Activated CD4-positive, alpha-beta T cell treated with anti-CD3 and anti-CD28 coated beads, Interleukin-2, amount 50 U/mL, for 4 hours (primary cell): ENCODE measurements around the gene LYPD6B.

Source experiments
- DNase-seq, 2 experiments: peaks; one replicate each; pipeline ENCODE4 v3.0.0-alpha.2; 2020

The LYPD6B gene

DNA sequence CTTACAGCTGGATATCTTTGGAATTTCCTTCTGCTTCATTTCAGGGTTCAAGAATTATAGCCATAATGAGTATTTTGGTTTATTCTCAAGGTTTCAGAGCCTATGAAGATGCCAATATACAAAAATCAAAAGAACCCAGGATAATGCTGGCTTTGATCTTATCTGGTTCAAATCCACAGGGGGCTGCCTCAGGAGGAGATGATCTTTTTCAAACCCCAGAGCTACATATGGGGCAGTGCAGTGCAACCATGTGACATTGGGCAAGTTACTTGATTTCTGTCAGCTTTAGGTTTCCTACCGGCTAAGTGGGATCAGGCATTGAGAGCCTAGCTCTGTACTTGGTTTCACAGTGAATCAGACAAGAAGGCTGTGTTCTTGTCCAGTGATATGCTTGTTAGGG, 23.0 kb upstream of the LYPD6B start:
- no peak for DNase-seq

DNA sequence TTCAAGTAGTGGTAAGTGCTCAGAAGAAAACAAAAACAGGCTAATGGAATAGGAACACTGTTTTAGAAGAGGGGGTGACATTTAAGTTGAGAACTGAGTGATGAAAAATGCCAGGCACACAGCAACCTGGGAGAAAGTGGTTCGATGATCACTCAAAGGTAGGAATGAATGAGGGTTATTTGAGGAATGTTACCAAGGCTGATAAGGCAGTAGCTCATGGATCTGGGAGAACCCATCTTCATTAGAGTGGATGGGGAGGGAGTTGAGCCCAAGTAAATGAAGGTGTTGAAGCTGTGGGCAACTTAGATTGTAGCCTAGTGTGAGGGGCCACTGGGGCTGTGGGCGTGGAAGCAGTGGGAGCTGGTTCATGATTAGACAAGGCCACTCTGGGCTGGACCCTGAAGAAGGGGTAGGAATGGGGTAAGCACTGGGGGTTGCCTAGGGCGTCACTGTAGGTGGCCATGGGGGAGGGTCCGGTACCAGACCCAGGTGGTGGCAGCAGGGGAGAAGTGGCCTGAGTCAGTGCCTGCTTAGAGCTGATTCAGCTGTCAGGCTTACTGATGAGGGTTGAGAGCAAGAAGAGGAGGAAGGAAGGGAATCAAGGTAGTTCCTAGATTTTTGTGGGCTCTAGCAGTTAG, 22.5 kb upstream of the LYPD6B start:
- no peak for DNase-seq

DNA sequence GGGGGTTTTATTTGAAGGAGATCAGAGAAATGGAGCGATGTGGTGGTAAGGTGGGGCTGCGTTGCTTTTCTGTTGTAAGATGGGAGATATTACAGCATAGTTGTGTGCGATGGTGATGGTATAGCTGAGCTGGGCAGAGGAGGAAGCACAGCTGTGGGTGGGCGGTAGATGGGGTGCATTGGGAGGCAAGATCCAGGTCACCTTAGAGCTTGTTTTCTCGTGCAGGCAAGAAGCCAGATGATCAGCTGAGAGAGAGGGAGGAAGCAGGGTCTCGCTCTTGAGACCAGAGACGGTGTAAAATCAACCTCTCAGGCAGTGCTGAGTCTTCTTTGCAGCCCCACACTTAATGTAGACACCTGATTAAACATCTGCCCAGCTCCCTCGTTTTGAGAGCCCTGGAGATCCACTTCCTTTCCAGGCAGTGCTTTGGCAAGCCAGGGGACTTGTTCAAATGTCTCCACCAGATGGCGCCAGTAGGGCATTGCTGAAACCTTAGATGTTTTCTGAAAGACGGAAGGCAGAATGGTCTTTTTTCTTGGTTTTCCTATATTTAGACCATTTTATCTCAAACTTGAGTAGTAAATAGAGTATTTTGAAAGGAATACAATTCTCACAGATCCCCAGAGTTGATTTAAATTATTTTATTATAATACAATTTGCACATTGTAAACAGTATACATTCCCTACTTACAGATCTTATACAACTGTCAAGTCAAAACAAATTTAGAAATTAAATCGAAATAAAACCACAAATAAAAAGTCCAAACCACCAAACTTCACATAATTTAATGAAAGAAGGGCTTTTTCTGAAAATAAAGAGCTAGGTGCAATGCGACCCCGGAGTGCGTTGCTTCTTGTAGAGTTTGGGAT, 21.1 kb upstream of the LYPD6B start:
- DNase-seq: peak; percentile 58 to 70

DNA sequence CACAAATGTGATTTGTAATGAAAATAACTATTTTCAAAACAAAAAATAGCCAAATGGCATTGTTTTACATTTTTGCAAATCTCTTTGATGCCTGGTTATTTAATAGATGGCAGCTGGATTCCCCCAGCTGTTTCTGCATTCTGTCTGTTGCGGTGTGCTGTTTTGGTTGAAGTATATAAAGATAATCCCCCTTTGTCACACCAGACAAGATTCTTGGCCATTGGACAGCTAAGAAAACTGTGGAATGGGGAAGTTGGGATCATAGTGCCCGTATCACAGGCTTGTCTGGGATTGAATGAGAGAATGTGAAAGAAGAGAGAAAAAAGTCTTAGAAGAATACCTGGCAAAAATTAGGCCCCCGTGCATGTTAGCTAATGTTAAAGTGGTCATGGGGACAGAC, 19.5 kb upstream of the LYPD6B start:
- DNase-seq: no peak

GRCh38 chr2:149019768-149020167, 18.7 kb upstream of the LYPD6B start:
- no peak for DNase-seq

DNA sequence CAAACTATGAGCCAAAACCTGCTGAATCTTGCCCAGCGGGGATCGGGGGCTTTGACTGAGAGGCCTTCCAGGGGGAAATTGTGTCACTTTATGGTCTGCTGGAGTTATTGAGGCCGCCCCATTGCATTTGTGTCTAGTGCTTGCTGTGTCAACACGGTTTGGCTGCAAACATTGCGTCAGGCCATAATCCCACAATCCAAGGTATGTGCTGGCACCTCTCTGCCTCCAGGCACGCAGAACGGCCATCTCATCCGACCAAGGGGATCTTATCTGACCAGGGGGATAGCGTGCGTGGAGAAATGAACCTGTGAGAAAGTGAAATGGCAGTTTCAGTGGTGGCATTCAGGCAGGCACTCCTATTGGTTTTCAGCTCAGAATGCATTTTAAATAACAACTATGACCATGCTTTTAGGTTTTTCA, 18.1 kb upstream of the LYPD6B start:
- DNase-seq: no peak

GRCh38 chr2:149021271-149021719, 17.2 kb upstream of the LYPD6B start:
- no peak for DNase-seq

DNA sequence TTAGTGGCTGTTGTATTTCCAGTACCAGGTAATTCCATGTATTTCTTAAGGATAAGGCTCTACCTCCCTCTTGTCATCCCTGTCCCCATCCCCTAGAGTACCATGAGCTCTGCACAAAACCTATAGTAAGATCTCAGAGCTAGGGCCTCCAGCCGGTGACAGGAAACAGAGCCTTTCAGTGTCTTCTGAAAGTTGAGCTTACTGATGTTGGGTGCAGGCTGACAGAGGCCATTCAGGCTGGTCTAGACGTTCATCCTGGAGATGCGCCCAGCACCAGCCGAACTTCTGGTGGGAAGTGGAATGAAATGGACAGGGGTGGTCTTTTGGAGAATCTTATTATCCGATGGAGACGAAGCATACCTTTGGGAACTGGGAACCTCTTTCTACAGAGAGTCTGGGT, 16.7 kb upstream of the LYPD6B start:
- DNase-seq: no peak

DNA sequence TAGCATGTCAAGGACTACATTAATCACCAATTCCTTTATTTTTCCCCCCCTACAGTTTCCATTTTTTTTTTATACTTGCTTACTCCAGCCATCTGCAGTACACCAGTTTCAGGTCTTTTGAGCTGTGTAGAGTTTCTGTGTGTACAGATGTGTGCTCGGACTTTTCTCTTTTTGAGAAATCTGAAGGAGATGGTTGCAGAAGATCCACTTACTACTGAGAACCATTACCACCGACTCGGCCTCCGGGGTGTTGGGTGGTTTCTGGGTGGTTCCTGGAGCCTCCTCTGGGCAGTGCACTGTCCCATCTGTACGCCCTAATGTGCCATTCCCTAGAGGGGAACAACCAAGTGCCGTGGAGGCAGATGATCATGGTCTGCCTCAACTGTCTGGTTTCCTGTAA, 15.4 kb upstream of the LYPD6B start:
- no peak for DNase-seq

- DNase-seq: no peak
Observed at GRCh38 chr2:149027590-149028250, 10.8 kb upstream of the LYPD6B start.

DNA sequence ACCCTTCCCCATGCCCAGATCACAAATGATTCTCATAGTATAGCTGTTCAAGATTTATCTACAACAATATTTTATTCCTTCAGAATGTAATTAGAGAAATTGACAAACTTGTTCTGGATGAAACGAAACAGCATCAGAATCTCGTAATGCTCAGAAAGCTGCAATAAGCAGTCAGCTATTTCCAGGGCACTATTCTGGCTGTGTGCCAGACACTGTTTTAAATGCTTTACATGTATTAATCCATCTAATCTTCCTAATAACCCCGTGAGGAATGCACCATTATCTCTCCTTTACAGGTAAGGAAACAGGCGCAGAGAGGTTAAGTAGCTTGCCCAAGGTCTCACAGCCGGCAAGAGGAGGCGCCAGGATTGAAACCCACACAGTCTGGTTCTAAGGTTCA, 10.1 kb upstream of the LYPD6B start:
- DNase-seq: no peak

DNA sequence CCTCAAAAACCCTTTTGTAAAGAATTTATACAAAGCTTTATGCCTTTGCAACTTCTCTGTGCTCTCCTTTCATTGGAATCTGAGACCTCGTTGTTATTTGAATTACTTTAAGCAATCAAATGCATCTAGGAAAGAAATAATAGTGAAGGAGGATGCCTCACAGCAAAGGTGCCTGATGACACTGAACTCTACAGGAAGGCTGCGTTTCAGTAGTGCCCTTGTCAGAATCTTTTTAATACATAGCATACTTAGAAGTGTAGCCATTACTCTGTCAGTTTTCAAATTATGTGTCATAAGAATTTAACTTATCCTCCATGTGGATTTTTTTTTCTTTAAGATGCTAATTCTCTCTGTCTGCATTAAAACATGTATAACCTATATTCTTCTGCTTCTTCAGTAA, 9.6 kb upstream of the LYPD6B start:
- DNase-seq: no peak

DNA sequence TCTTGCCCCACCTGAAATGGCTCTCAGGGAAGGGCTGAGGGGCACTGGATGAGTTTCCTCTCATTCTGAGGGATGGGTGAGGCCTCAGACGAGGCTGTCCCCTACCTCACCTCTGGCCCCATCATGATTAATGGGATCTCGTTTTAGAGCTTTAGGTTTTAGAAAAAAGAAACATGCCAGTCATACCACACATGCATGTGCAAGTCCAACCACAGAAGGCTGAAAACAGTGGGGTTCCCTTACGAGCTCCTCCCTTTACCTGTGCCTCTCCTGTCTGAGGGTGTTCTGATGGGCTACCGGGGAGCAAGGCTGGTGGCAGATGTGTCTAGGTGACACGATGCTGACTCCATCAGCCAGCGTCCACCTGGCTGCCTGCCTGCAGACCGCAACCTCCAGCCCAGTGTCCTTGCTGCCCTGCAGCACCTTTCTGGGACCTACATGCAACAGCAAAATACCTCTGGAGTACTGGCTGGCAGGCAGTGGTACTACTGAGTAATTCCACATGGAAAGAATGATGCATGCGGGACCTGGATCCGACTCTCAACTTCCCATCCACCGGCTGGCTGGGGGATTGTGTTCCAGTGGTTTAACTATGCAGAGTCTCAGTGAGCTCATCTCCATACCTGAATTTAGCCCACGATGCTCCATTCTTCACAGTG, 9.1 kb upstream of the LYPD6B start:
- no peak for DNase-seq

- DNase-seq: no peak
Observed at GRCh38 chr2:149031396-149031795, 7.1 kb upstream of the LYPD6B start.

GRCh38 chr2:149033716-149034115, 4.8 kb upstream of the LYPD6B start:
- no peak for DNase-seq

- DNase-seq: no peak
Observed at GRCh38 chr2:149034406-149034805, 4.1 kb upstream of the LYPD6B start.

GRCh38 chr2:149036507-149037293, 1.8 kb upstream of the LYPD6B start:
- DNase-seq: no peak

DNA sequence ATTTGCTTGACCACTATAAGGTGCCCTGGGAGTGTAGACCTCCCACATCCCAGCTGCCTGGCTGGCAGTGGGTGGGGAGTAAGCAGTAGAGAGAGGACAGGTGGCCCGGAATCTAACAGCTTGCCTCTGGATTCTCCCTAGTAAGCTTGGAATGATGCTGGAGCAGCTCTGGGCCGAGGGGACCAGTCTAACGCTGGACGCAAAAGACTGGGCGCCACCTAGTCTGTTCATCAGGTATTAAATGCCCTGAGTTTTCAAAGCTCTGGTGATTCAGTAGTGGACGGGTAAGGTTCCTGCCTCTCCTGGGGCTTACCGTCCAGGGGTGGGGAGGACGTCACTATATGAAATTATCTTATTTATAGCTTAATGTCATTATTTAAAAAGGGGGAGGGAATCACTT, 648 bp upstream of the LYPD6B start:
- no peak for DNase-seq

- DNase-seq: no peak
Observed at GRCh38 chr2:149039213-149039724, 770 bp downstream of the LYPD6B start.

DNA sequence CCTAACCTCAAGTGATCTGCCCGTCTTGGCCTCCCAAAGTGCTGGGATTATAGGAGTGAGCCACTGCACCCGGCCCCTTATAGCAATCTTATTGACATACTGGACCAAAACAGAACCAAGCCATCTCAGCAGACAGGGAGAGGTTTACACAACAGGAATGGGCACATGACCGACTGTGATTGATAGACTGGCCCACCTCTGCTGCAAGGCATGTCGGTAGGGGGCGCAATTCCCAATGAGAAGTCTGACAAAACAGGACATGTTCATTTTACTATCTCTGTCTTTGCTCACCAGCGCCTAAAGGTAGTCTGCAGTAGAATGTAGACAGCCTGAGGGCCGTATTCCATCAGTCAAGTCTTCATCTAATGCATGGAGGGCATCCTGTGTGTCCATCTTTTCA, 2.0 kb downstream of the LYPD6B start:
- DNase-seq: peak; percentile 29 to 38

DNA sequence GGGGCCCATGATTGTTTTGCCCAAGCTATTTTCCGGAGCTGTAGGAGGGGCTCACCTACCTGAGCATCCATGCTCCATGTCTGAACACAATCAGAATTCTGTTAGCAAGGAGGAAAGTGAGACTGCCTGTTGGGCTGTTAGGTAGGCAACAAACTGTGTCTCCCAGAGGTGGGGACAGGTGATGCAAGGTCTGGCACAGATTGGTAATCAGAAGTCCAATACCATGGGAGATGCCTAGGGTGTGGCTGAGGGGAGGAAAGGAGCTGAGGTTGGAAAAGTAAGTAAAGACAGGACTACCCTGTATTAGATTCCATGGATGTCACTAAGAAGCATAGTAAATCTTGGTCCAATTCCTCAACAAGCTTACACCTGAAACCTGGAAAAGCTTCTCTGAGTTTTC, 3.0 kb downstream of the LYPD6B start:
- no peak for DNase-seq

- no peak for DNase-seq
Observed at GRCh38 chr2:149042881-149043280, 4.4 kb downstream of the LYPD6B start.
